C4-2B (cell line): ENCODE results near the gene GPD2.

Experiments
- ZFX ChIP-seq: fragments of 450-650 bp; IDR thresholded peaks from 2 replicates; pipeline ENCODE4 v1.6.1; 2017
- TF ChIP-seq, protein P1 (sequence below): fragments of 450-650 bp; conservative IDR thresholded peaks from 2 replicates; pipeline ENCODE4 v1.5.1; 2017; ENCODE audit warnings: mild to moderate bottlenecking

DNA sequence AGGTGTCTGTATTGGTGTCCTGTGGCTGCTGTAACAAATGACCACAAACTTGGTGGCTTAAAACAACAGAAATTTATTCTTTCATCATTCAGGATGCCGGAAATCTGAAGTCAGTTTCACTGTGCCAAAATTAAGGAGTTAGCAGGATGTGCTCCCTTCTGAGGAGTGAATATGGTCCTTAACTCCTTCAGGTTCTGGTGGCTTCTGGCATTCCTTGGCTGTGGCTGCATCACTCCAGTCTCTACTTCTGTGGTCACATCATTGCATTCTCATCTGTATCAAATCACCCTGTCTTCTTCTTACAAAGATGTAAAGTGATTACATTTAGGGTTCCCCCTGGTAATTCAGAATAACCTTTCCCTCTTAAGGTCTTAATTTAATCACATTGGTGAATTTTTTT, 12.6 kb downstream of the GPD2 start:
- TF ChIP-seq, protein P1, sequence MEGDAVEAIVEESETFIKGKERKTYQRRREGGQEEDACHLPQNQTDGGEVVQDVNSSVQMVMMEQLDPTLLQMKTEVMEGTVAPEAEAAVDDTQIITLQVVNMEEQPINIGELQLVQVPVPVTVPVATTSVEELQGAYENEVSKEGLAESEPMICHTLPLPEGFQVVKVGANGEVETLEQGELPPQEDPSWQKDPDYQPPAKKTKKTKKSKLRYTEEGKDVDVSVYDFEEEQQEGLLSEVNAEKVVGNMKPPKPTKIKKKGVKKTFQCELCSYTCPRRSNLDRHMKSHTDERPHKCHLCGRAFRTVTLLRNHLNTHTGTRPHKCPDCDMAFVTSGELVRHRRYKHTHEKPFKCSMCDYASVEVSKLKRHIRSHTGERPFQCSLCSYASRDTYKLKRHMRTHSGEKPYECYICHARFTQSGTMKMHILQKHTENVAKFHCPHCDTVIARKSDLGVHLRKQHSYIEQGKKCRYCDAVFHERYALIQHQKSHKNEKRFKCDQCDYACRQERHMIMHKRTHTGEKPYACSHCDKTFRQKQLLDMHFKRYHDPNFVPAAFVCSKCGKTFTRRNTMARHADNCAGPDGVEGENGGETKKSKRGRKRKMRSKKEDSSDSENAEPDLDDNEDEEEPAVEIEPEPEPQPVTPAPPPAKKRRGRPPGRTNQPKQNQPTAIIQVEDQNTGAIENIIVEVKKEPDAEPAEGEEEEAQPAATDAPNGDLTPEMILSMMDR, result no peak
- TF ChIP-seq ZFX, result no peak
